Astrocyte (in vitro differentiated cells and primary cell): ENCODE measurements around the gene LDLRAD4. TPM values are rescaled to one million over a fixed set of nuclear protein-coding genes. Genes with fewer than 3 reads are reported as not detected.

Source experiments
- DNase-seq: peaks from one replicate; pipeline ENCODE4 v3.0.0-alpha.2; 2010; ENCODE audit warnings: low read depth
- FAIRE-seq: peaks from 2 replicates; lab custom pipeline; 2011; peaks lifted over from hg19 to GRCh38; lab: Jason Lieb, UNC
- H2AFZ ChIP-seq: 2 replicates; pipeline ENCODE4 v1.6.0; 2012; ENCODE audit warnings: low read depth, low read length, inconsistent platforms
- H3K27ac ChIP-seq: 2 replicates; pipeline ENCODE4 v1.5.1; 2011; ENCODE audit warnings: low read depth, low read length, inconsistent platforms
- H3K27me3 ChIP-seq: 2 replicates; pipeline ENCODE4 v1.6.0; 2011; ENCODE audit warnings: low read length, inconsistent platforms; ENCODE audit not compliant: insufficient read depth
- H3K36me3 ChIP-seq: 2 replicates; pipeline ENCODE4 v1.5.1; 2011; ENCODE audit warnings: low read length, inconsistent platforms; ENCODE audit not compliant: insufficient read depth
- H3K4me1 ChIP-seq: 2 replicates; pipeline ENCODE4 v1.5.1; 2011; ENCODE audit warnings: low read length, inconsistent platforms; ENCODE audit not compliant: insufficient read depth
- H3K4me2 ChIP-seq: 2 replicates; pipeline ENCODE4 v1.6.0; 2012; ENCODE audit warnings: low read length, inconsistent platforms
- H3K4me3 ChIP-seq: 2 replicates; pipeline ENCODE4 v1.5.1; 2011; ENCODE audit warnings: low read depth, mild to moderate bottlenecking, low read length, inconsistent platforms; ENCODE audit not compliant: insufficient read depth
- H3K79me2 ChIP-seq: 2 replicates; pipeline ENCODE4 v1.6.0; 2012; ENCODE audit warnings: mild to moderate bottlenecking, low read length, inconsistent platforms; ENCODE audit not compliant: insufficient read depth
- H3K9ac ChIP-seq: 2 replicates; pipeline ENCODE4 v1.6.0; 2012; ENCODE audit warnings: mild to moderate bottlenecking, low read length, inconsistent platforms
- H3K9me3 ChIP-seq: 2 replicates; pipeline ENCODE4 v1.5.1; 2012; ENCODE audit warnings: low read depth, mild to moderate bottlenecking, low read length, inconsistent platforms; ENCODE audit not compliant: insufficient read depth
- H4K20me1 ChIP-seq: 2 replicates; pipeline ENCODE4 v1.6.0; 2012; ENCODE audit warnings: low read length, inconsistent platforms; ENCODE audit not compliant: insufficient read depth
- H3K27ac Mint-ChIP-seq: one replicate; pipeline ENCODE4 v1.8.0; 2021; ENCODE audit warnings: mild to moderate bottlenecking, mixed read lengths; ENCODE audit not compliant: unreplicated experiment
- H3K27me3 Mint-ChIP-seq: one replicate; pipeline ENCODE4 v1.8.0; 2021; ENCODE audit warnings: low read depth, mixed read lengths; ENCODE audit not compliant: unreplicated experiment
- H3K36me3 Mint-ChIP-seq: one replicate; pipeline ENCODE4 v1.8.0; 2021; ENCODE audit warnings: low read depth, mixed read lengths; ENCODE audit not compliant: unreplicated experiment
- H3K4me1 Mint-ChIP-seq: one replicate; pipeline ENCODE4 v1.8.0; 2021; ENCODE audit warnings: low read depth, mixed read lengths; ENCODE audit not compliant: unreplicated experiment
- H3K4me3 Mint-ChIP-seq: one replicate; pipeline ENCODE4 v1.8.0; 2021; ENCODE audit warnings: mild to moderate bottlenecking, moderate library complexity, mixed read lengths; ENCODE audit not compliant: unreplicated experiment
- H3K9me3 Mint-ChIP-seq: one replicate; pipeline ENCODE4 v1.8.0; 2021; ENCODE audit warnings: mild to moderate bottlenecking, mixed read lengths; ENCODE audit not compliant: unreplicated experiment
- EZH2 ChIP-seq: IDR thresholded peaks from 2 replicates; pipeline ENCODE4 v1.6.1; 2012; ENCODE audit warnings: mild to moderate bottlenecking, low read length, inconsistent platforms; ENCODE audit not compliant: insufficient read depth
- total RNA-seq: library from RNA; stranded (reverse); gene quantifications from 2 replicates; pipeline ENCODE4 v1.2.1, GENCODE V29; 2021
- TF ChIP-seq, protein P1 (sequence below): IDR thresholded peaks from 2 replicates; pipeline ENCODE4 v1.5.1; 2011; ENCODE audit warnings: low read depth, mild to moderate bottlenecking, inconsistent platforms, low read length, moderate library complexity; ENCODE audit not compliant: insufficient read depth

The LDLRAD4 gene
- total RNA-seq, 1 donor from 2014 or later, result 26.0 TPM

DNA sequence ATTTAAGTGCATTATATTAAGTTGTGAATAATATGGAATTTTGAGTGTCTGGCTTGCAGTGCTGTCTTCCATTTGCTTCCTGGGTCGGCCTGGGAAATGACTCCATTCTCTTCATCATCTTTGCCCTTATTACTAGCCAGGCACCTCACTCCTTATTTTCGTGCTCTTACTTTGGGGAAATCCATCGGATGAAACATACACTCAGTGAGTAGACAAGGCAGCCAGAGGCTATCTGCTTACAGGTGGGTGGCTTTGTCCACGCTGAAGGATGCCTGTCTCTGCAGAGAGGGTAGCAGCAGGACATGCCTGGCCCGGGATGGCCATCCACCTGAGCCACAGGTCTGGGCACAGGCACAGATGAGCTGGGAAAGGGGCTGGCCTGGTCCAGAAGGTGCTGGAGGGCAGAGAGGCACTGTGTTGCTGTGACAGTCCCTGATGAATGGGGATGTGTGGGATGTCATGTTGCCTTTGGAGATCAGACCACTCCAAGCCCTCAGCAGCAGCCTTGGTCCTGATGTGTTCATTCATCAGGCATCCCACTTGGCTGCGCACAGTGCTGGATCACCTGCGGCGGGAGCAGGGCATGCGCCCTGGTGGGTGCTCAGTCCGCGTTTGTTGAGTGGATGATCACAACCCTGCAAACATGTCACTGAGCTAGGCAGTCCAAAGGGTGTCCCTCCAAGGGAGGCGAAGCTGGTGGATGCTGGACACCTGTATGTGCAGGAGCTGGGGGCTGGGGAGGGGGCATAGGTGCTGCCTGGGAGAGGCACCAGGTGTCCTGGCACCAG is 236.0 kb downstream of the LDLRAD4 start:
- no peak for DNase-seq
- H3K4me1 ChIP-seq, result peaks cover 15% of the 10 kb centered on the region
- no peak overlapping the region for H3K27ac Mint-ChIP-seq
- peaks cover 6% of the 10 kb centered on the region for H3K36me3 Mint-ChIP-seq
- TF ChIP-seq, protein P1, sequence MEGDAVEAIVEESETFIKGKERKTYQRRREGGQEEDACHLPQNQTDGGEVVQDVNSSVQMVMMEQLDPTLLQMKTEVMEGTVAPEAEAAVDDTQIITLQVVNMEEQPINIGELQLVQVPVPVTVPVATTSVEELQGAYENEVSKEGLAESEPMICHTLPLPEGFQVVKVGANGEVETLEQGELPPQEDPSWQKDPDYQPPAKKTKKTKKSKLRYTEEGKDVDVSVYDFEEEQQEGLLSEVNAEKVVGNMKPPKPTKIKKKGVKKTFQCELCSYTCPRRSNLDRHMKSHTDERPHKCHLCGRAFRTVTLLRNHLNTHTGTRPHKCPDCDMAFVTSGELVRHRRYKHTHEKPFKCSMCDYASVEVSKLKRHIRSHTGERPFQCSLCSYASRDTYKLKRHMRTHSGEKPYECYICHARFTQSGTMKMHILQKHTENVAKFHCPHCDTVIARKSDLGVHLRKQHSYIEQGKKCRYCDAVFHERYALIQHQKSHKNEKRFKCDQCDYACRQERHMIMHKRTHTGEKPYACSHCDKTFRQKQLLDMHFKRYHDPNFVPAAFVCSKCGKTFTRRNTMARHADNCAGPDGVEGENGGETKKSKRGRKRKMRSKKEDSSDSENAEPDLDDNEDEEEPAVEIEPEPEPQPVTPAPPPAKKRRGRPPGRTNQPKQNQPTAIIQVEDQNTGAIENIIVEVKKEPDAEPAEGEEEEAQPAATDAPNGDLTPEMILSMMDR, result no peak
- TF ChIP-seq EZH2, result no peak
- H3K36me3 ChIP-seq, result no peaks in the 10 kb centered on the region
- H3K27ac ChIP-seq, result no peak overlapping the region
- no peaks in the 10 kb centered on the region for H3K79me2 ChIP-seq
- peaks cover 48% of the 10 kb centered on the region for H3K4me1 Mint-ChIP-seq
- no peak overlapping the region for H3K9ac ChIP-seq
- H3K27me3 ChIP-seq, result no peaks in the 10 kb centered on the region
- no peaks in the 10 kb centered on the region for H3K9me3 ChIP-seq
- peaks cover 3% of the 10 kb centered on the region for H3K9me3 Mint-ChIP-seq
- H3K27me3 Mint-ChIP-seq, result no peaks in the 10 kb centered on the region
- H2AFZ ChIP-seq, result no peak overlapping the region
- no peak overlapping the region for H3K4me3 Mint-ChIP-seq
- no peak for FAIRE-seq
- no peak overlapping the region for H3K4me3 ChIP-seq
- H4K20me1 ChIP-seq, result no peaks in the 10 kb centered on the region
- no peak overlapping the region for H3K4me2 ChIP-seq

DNA sequence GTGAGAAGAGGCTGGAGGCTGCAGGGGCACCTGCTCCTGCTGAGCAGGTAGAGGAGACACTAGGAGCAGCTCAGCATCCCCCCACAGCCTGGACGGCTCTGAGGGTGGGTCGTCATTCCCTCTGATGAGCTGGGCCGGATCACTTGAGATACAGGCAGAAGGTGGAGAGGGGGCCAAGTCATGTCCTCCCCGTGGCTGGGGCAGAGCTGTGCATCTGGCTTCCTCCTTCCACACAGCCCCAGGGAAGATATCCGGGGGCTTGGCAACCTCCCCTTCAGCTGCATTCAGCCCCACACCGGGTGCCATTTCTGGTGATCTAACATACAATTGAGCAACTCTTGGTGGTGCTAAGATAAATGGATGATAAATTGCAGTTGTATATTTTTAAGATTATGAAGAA is 236.9 kb downstream of the LDLRAD4 start:
- peaks cover 15% of the 10 kb centered on the region for H3K4me1 ChIP-seq
- FAIRE-seq (no peak), DNase-seq (no peak)
- no peak overlapping the region for H2AFZ ChIP-seq
- H3K4me2 ChIP-seq, result no peak overlapping the region
- no peak overlapping the region for H3K9ac ChIP-seq
- H3K36me3 ChIP-seq, result no peaks in the 10 kb centered on the region
- H3K27ac ChIP-seq, result no peak overlapping the region
- no peaks in the 10 kb centered on the region for H3K27me3 ChIP-seq
- no peak overlapping the region for H3K27ac Mint-ChIP-seq
- H3K9me3 Mint-ChIP-seq, result peaks cover 5% of the 10 kb centered on the region
- H4K20me1 ChIP-seq, result no peaks in the 10 kb centered on the region
- peaks cover 9% of the 10 kb centered on the region for H3K36me3 Mint-ChIP-seq
- peaks cover 42% of the 10 kb centered on the region for H3K4me1 Mint-ChIP-seq
- no peak overlapping the region for H3K4me3 Mint-ChIP-seq
- no peaks in the 10 kb centered on the region for H3K27me3 Mint-ChIP-seq
- no peaks in the 10 kb centered on the region for H3K9me3 ChIP-seq
- no peak for TF ChIP-seq EZH2
- TF ChIP-seq, protein P1, result no peak
- H3K4me3 ChIP-seq, result no peak overlapping the region
- no peaks in the 10 kb centered on the region for H3K79me2 ChIP-seq

DNA sequence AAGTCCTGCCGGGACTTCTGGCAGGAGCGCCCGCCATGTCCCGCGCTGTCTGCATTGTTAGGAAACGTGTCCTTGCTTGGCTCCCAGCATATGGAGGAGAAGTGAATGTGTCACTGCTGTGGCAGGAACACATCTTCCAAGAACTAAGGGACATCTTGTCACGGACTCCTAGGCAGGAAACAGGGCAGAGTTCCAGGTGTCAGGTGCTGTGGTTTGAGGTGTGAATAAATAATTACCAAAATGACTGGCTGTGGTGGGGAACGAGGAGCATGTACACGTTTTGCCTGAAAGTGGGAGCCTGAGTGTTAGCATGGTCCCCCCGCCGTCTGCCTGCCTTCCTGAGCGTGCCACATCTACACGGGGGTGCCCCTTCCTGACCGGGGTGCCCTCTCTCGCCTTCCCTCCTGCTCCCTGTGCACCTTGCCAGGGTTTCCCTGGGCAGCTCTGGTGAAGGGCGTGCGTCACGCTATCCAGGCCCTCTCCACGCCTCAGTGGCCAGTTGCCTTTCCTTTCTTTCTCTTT is 237.5 kb downstream of the LDLRAD4 start:
- Histone ChIP-seq H3K9me3 (no peaks in the 10 kb centered on the region), H3K27me3 (no peaks in the 10 kb centered on the region), H3K4me1 (peaks cover 15% of the 10 kb centered on the region), H3K27ac (no peak overlapping the region), H4K20me1 (no peaks in the 10 kb centered on the region), H3K79me2 (no peaks in the 10 kb centered on the region), H3K4me3 (no peak overlapping the region), H3K9ac (no peak overlapping the region), H3K36me3 (no peaks in the 10 kb centered on the region), H3K4me2 (no peak overlapping the region), H2AFZ (no peak overlapping the region)
- FAIRE-seq (no peak), DNase-seq (no peak)
- TF ChIP-seq, protein P1, result no peak
- peaks cover 6% of the 10 kb centered on the region for H3K9me3 Mint-ChIP-seq
- no peak overlapping the region for H3K27ac Mint-ChIP-seq
- peaks cover 9% of the 10 kb centered on the region for H3K36me3 Mint-ChIP-seq
- H3K4me3 Mint-ChIP-seq, result no peak overlapping the region
- H3K27me3 Mint-ChIP-seq, result no peaks in the 10 kb centered on the region
- peaks cover 37% of the 10 kb centered on the region for H3K4me1 Mint-ChIP-seq
